CD4-positive, alpha-beta T cell (primary cell): ENCODE results near the gene MYO5A. TPM values are rescaled to one million over a fixed set of nuclear protein-coding genes. Genes with fewer than 3 reads are reported as not detected.

Experiments
- ATAC-seq: fragments of 200-7000 bp; cut with Tn5 transposase; one replicate; pipeline ENCODE4 v1.10.0; 2022; ENCODE audit warnings: mild to moderate bottlenecking; ENCODE audit not compliant: poor library complexity
- CTCF ChIA-PET: fragments of 350-600 bp; sonication (Branson Sonifier 250); formaldehyde crosslinking; loops from one replicate; lab custom pipeline; 2021; ENCODE audit warnings: antibody characterized with exemption, inconsistent platforms; lab: Charles Lee
- POLR2A ChIA-PET: fragments of 350-600 bp; sonication (Branson Sonifier 250); formaldehyde crosslinking; loops from one replicate; lab custom pipeline; 2021; ENCODE audit warnings: antibody characterized with exemption, inconsistent platforms; lab: Charles Lee
- DNase-seq, 14 experiments: peaks; one replicate each; pipeline ENCODE4 v3.0.0-alpha.2; 2013 to 2020; ENCODE audit warnings: mixed read lengths in 2 of 14
- H3K27ac ChIP-seq, 2 donors: one replicate each; pipeline versions ENCODE4 v1.5.1 to v1.7.0; 2013; ENCODE audit warnings: low read length in 2 of 2, low read depth in 1 of 2, mild to moderate bottlenecking in 1 of 2
- H3K27me3 ChIP-seq, 2 experiments: 1 replicate in 1 of 2; 2 replicates in 1 of 2; pipeline versions ENCODE4 v1.6.1 to v1.7.0; 2013; ENCODE audit warnings: low read length in 2 of 2, control low read depth in 1 of 2, mild to moderate bottlenecking in 1 of 2, moderate library complexity in 1 of 2; ENCODE audit not compliant: insufficient read depth in 2 of 2, control insufficient read depth in 1 of 2
- H3K36me3 ChIP-seq: one replicate; pipeline ENCODE4 v1.6.1; 2013; ENCODE audit warnings: low read length, control low read depth; ENCODE audit not compliant: insufficient read depth
- H3K4me1 ChIP-seq: one replicate; pipeline ENCODE4 v1.6.1; 2013; ENCODE audit warnings: low read length, control low read depth; ENCODE audit not compliant: insufficient read depth
- H3K4me3 ChIP-seq: one replicate; pipeline ENCODE4 v1.5.1; 2013; ENCODE audit warnings: mild to moderate bottlenecking, low read length, moderate library complexity
- H3K9me3 ChIP-seq, 2 experiments: 1 replicate in 1 of 2; 2 replicates in 1 of 2; pipeline versions ENCODE4 v1.6.1 to v1.7.0; 2013; ENCODE audit warnings: low read length in 2 of 2, mild to moderate bottlenecking in 2 of 2, control low read depth in 1 of 2, moderate library complexity in 1 of 2; ENCODE audit not compliant: control insufficient read depth in 1 of 2, insufficient read depth in 1 of 2
- H3K27ac Mint-ChIP-seq: one replicate; pipeline ENCODE4 v1.8.0; 2020; ENCODE audit warnings: mixed read lengths
- H3K27me3 Mint-ChIP-seq: one replicate; pipeline ENCODE4 v1.8.0; 2021; ENCODE audit warnings: mixed read lengths
- H3K36me3 Mint-ChIP-seq: one replicate; pipeline ENCODE4 v1.8.0; 2021; ENCODE audit warnings: low read depth, mixed read lengths
- H3K4me1 Mint-ChIP-seq: one replicate; pipeline ENCODE4 v1.8.0; 2021; ENCODE audit warnings: low read depth, mixed read lengths
- H3K4me3 Mint-ChIP-seq: one replicate; pipeline ENCODE4 v1.8.0; 2020; ENCODE audit warnings: mild to moderate bottlenecking, mixed read lengths
- H3K9me3 Mint-ChIP-seq: one replicate; pipeline ENCODE4 v1.8.0; 2020; ENCODE audit warnings: mixed read lengths
- CTCF ChIP-seq: fragments of 200-600 bp; IDR thresholded peaks from one replicate; pipeline ENCODE4 v1.8.0; 2022; ENCODE audit warnings: antibody characterized with exemption, mild to moderate bottlenecking
- intact Hi-C, 2 experiments: fragments of 100-400 bp; cut with DNase I in 1 of 2; cut with micrococcal nuclease in 1 of 2; formaldehyde crosslinking; loops; one replicate each; pipeline versions ENCODE4 v1.15.1 to v1.9.0; 2023 to 2025; cut with DNase I, micrococcal nuclease
- microRNA-seq: library from miRNA; unstranded; fragments of <30 nt; microRNA quantifications from one replicate; pipeline ENCODE4 v1.2.0, GENCODE V29; 2021; ENCODE audit warnings: borderline microRNAs expressed, borderline replicate concordance
- total RNA-seq, 174 experiments: library from RNA in 2 of 174; stranded (reverse) in 2 of 174; gene quantifications; one replicate each; pipeline ENCODE4 v1.2.3 and lab custom pipeline; 2021 to 2026

Gene MYO5A
- total RNA-seq, 2 experiments from 2014 or later: 25.5 TPM

- H3K9me3 ChIP-seq: no peaks in the 10 kb centered on the region
- Mint-ChIP-seq H3K27me3 (no peaks in the 10 kb centered on the region), H3K9me3 (no peaks in the 10 kb centered on the region), H3K4me1 (peaks cover 26% of the 10 kb centered on the region), H3K27ac (no peak overlapping the region), H3K36me3 (no peaks in the 10 kb centered on the region), H3K4me3 (no peak overlapping the region)
- DNase-seq: no peak
- no peak for ATAC-seq
- TF ChIP-seq CTCF: no peak
- intact Hi-C loops: loop anchor here (5.0 to 10.0 kb wide), 4 partner anchors 275 to 417 kb away; partner anchors contain the start of genes ARPP19 (in 1 of the 2) and ATOSA (in 1 of the 2)
- H3K36me3 ChIP-seq: no peaks in the 10 kb centered on the region
- H3K27me3 ChIP-seq: no peaks in the 10 kb centered on the region
- peaks cover 28% of the 10 kb centered on the region for H3K4me1 ChIP-seq
- ChIA-PET CTCF (interaction anchor here (1.4 to 1.7 kb wide), 2 partner anchors 10 to 30 kb away, joined by 7 to 8 read pairs; no protein-coding TSS in a partner anchor), POLR2A (interaction anchor here (1.0 to 1.4 kb wide), 2 partner anchors 22 to 73 kb away, joined by 5 to 9 read pairs; no protein-coding TSS in a partner anchor)
- no peak overlapping the region for H3K27ac ChIP-seq
- no peak overlapping the region for H3K4me3 ChIP-seq
Observed at GRCh38 chr15:52257734-52258062, 271.0 kb downstream of the MYO5A start.

Small RNAs within 50 kb of the gene (microRNA-seq; reads per million reads assigned to microRNA genes)
- gene MIR1266: not detected

Other genes with a start within 250 kb of the MYO5A start
- gene MYO5C, start 233.1 kb downstream of the MYO5A start, total RNA-seq: under 1 TPM; 0.53 to 0.93 TPM
- gene ARPP19, start 40.1 kb upstream of the MYO5A start, total RNA-seq: 100 to 1,000 TPM; 134 to 146 TPM
- gene ATOSA, start 150.5 kb upstream of the MYO5A start, total RNA-seq: 100 to 1,000 TPM; 137 TPM